Effector CD4-positive, alpha-beta T cell (primary cell): Measurements from ENCODE around the gene TNFRSF6B.

Source experiments
- DNase-seq: peaks from one replicate; pipeline ENCODE4 v3.0.0-alpha.2; 2020

The TNFRSF6B gene

GRCh38 chr20:63697868-63698545 is 1.6 kb downstream of the TNFRSF6B start:
- no peak for DNase-seq

- no peak for DNase-seq
Observed at GRCh38 chr20:63698739-63699465, 2.5 kb downstream of the TNFRSF6B start.

- no peak for DNase-seq
Observed at GRCh38 chr20:63699466-63700198, 3.2 kb downstream of the TNFRSF6B start.

- no peak for DNase-seq
Observed at GRCh38 chr20:63700199-63701050, 4.0 kb downstream of the TNFRSF6B start.

- DNase-seq = no peak
Observed at GRCh38 chr20:63701051-63701328, 4.5 kb downstream of the TNFRSF6B start.

GRCh38 chr20:63701329-63702035 is 5.0 kb downstream of the TNFRSF6B start:
- DNase-seq = no peak

GRCh38 chr20:63702036-63702665 is 5.7 kb downstream of the TNFRSF6B start:
- DNase-seq = no peak

- no peak for DNase-seq
Observed at GRCh38 chr20:63702751-63703470, 6.5 kb downstream of the TNFRSF6B start.

- no peak for DNase-seq
Observed at GRCh38 chr20:63703471-63703975, 7.1 kb downstream of the TNFRSF6B start.

GRCh38 chr20:63703976-63704748 is 7.7 kb downstream of the TNFRSF6B start:
- no peak for DNase-seq

GRCh38 chr20:63704749-63705117 is 8.3 kb downstream of the TNFRSF6B start:
- no peak for DNase-seq

- DNase-seq = no peak
Observed at GRCh38 chr20:63705232-63706026, 9.0 kb downstream of the TNFRSF6B start.

GRCh38 chr20:63706027-63706695 is 9.7 kb downstream of the TNFRSF6B start:
- no peak for DNase-seq

GRCh38 chr20:63706852-63707557 is 10.6 kb downstream of the TNFRSF6B start:
- DNase-seq = peak; percentile 54

- DNase-seq = peak; percentile 82
Observed at GRCh38 chr20:63707558-63708300, 11.3 kb downstream of the TNFRSF6B start, which contains the start of the genes ARFRP1 and ZGPAT. Gene ARFRP1 (minus strand): TSS chr20:63707976. CDS start chr20:63707091, 885 bp downstream. Gene ZGPAT (plus strand): TSS chr20:63708039. CDS start chr20:63708581, 542 bp downstream.

GRCh38 chr20:63708301-63709148 is 12.1 kb downstream of the TNFRSF6B start:
- no peak for DNase-seq
